Measurements from ENCODE around the gene PAX5.

The PAX5 gene

DNA sequence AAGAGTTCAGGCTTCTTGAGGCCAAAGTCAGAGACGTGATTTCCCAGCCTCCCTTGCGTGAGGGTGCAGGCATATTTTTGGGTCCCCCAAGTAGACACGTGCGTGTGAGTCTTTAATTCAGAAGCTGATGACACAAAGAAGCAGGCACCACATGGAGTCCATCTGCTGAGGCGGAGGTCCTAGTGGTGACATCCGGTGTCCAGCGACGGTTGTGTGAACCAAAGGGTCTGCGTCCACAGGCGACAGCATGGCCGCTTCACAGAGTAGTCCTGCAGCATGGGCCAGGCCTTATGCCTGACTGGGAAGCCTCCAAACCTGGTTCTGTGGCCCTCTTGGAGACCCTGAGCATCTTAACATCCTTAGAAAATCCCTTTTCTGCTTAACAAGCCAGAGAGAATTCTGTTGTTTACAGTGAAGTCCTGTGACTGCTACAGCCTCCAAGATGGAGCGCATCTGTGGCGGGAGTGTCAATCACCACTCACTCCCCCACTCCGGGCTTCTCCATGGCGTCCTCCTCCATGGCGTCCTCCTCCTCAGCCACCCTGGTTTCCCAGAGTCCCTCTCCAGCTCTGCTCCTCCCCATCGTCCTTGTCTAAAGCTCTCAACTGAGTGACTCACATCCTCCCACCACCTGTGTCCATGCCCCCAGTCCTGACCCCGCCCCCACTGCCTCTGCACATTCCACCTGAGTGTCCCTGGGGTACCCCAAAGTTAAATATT, 133.8 kb downstream of the PAX5 start:
- Histone ChIP-seq H3K9me3 (ENCODE audit: insufficient read depth, low read length, severe bottlenecking) (no peaks in the 10 kb centered on the region), H3K4me3 (ENCODE audit: low read depth in 1 of 2, low read length in 2 of 2) (no peak overlapping the region), H3K9ac (ENCODE audit: low read depth, low read length) (no peak overlapping the region), H3K4me2 (ENCODE audit: insufficient read depth, low read length) (no peak overlapping the region), H3K4me1 (ENCODE audit: insufficient read depth, low read length) (no peaks in the 10 kb centered on the region), H2AFZ (ENCODE audit: low read depth, low read length) (no peak overlapping the region), H4K20me1 (ENCODE audit: insufficient read depth, low read length) (no peaks in the 10 kb centered on the region), H3K79me2 (ENCODE audit: insufficient read depth, low read length) (no peaks in the 10 kb centered on the region), H3K27ac (ENCODE audit: low read length) (no peak overlapping the region), H3K36me3 (ENCODE audit: insufficient read depth, low read length) (no peaks in the 10 kb centered on the region), H3K27me3 (ENCODE audit: insufficient read depth, low read length, poor library complexity) (peaks cover 33% of the 10 kb centered on the region)
- no peak for DNase-seq
- ATAC-seq (ENCODE audit: insufficient read depth, low read depth) = no peak
- TF ChIP-seq, protein P1, sequence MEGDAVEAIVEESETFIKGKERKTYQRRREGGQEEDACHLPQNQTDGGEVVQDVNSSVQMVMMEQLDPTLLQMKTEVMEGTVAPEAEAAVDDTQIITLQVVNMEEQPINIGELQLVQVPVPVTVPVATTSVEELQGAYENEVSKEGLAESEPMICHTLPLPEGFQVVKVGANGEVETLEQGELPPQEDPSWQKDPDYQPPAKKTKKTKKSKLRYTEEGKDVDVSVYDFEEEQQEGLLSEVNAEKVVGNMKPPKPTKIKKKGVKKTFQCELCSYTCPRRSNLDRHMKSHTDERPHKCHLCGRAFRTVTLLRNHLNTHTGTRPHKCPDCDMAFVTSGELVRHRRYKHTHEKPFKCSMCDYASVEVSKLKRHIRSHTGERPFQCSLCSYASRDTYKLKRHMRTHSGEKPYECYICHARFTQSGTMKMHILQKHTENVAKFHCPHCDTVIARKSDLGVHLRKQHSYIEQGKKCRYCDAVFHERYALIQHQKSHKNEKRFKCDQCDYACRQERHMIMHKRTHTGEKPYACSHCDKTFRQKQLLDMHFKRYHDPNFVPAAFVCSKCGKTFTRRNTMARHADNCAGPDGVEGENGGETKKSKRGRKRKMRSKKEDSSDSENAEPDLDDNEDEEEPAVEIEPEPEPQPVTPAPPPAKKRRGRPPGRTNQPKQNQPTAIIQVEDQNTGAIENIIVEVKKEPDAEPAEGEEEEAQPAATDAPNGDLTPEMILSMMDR (IDR thresholded peaks at IDR 0.05; ENCODE audit: borderline replicate concordance, extremely low read depth, low read length, poor library complexity, severe bottlenecking) = no peak
- TF ChIP-seq EZH2 (IDR thresholded peaks at IDR 0.05; ENCODE audit: borderline replicate concordance, low read depth, low read length, severe bottlenecking) = no peak

DNA sequence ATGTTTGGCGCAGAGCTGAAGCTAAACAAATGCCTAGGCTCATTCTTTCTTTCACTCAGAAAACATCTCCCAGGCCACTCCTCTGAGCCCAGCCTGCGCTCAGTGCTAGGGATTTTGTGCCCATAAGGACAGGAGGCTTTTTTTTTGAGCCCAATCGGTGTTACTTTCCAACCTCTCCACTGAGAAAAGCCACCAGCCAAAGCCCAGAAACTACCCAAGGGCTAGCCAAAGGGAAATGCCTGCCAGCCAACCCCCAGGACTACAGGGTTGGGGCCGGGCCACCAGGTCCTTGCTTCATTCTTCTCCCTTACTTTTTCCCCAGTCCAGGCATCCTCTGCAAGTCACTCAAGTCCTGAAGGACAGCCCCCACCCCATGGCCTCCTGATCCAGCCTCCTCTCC, 134.7 kb downstream of the PAX5 start:
- Histone ChIP-seq H3K27me3 (ENCODE audit: insufficient read depth, low read length, poor library complexity) (peaks cover 28% of the 10 kb centered on the region), H2AFZ (ENCODE audit: low read depth, low read length) (no peak overlapping the region), H3K79me2 (ENCODE audit: insufficient read depth, low read length) (no peaks in the 10 kb centered on the region), H3K9ac (ENCODE audit: low read depth, low read length) (no peak overlapping the region), H4K20me1 (ENCODE audit: insufficient read depth, low read length) (no peaks in the 10 kb centered on the region), H3K4me3 (ENCODE audit: low read depth in 1 of 2, low read length in 2 of 2) (no peak overlapping the region), H3K9me3 (ENCODE audit: insufficient read depth, low read length, severe bottlenecking) (no peaks in the 10 kb centered on the region), H3K27ac (ENCODE audit: low read length) (no peak overlapping the region), H3K4me1 (ENCODE audit: insufficient read depth, low read length) (no peaks in the 10 kb centered on the region), H3K4me2 (ENCODE audit: insufficient read depth, low read length) (no peak overlapping the region), H3K36me3 (ENCODE audit: insufficient read depth, low read length) (no peaks in the 10 kb centered on the region)
- no peak for TF ChIP-seq EZH2 (IDR thresholded peaks at IDR 0.05; ENCODE audit: borderline replicate concordance, low read depth, low read length, severe bottlenecking)
- TF ChIP-seq, protein P1 (IDR thresholded peaks at IDR 0.05; ENCODE audit: borderline replicate concordance, extremely low read depth, low read length, poor library complexity, severe bottlenecking) = no peak
- no peak for DNase-seq
- no peak for ATAC-seq (ENCODE audit: insufficient read depth, low read depth)

DNA sequence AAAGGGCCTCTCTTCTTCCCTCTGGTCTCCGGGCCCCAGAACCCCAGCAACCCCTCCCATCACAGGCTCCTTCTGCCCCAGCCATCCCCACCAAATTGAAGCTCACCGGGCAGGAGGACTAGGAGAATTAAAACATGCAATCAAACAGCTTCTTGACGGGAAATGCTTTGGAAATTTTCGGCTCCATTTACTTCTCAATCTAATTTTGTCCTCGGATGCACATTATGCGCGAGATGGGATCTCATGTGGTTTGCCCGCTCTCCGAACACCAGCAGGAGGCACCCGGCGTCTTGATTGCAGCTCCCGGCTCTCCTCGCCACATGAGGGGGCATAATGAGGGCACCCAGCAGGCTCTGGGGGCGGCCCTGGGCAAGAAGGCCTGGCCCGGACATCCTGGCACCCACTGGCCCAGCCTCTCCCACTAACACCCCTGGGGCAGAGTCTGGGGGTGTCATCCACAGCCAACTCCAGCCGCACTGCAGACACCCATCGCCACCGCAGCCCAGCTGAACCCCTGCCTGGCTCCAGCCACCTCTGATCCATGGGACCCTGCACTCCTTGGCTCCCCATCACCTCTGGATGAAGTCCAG, 135.5 kb downstream of the PAX5 start:
- Histone ChIP-seq H3K4me1 (ENCODE audit: insufficient read depth, low read length) (no peaks in the 10 kb centered on the region), H2AFZ (ENCODE audit: low read depth, low read length) (no peak overlapping the region), H3K27ac (ENCODE audit: low read length) (no peak overlapping the region), H3K9me3 (ENCODE audit: insufficient read depth, low read length, severe bottlenecking) (no peaks in the 10 kb centered on the region), H3K4me3 (ENCODE audit: low read depth in 1 of 2, low read length in 2 of 2) (no peak overlapping the region), H3K4me2 (ENCODE audit: insufficient read depth, low read length) (no peak overlapping the region), H4K20me1 (ENCODE audit: insufficient read depth, low read length) (no peaks in the 10 kb centered on the region), H3K27me3 (ENCODE audit: insufficient read depth, low read length, poor library complexity) (peaks cover 20% of the 10 kb centered on the region), H3K79me2 (ENCODE audit: insufficient read depth, low read length) (no peaks in the 10 kb centered on the region), H3K9ac (ENCODE audit: low read depth, low read length) (no peak overlapping the region), H3K36me3 (ENCODE audit: insufficient read depth, low read length) (no peaks in the 10 kb centered on the region)
- ATAC-seq (ENCODE audit: insufficient read depth, low read depth) (no peak), DNase-seq (no peak)
- TF ChIP-seq EZH2 (IDR thresholded peaks at IDR 0.05; ENCODE audit: borderline replicate concordance, low read depth, low read length, severe bottlenecking) = no peak
- TF ChIP-seq, protein P1 (IDR thresholded peaks at IDR 0.05; ENCODE audit: borderline replicate concordance, extremely low read depth, low read length, poor library complexity, severe bottlenecking) = no peak
